Activated CD8-positive, alpha-beta memory T cell treated with anti-CD3 and anti-CD28 coated beads, Interleukin-2, amount 50 U/mL, for 1 hour (primary cell): ENCODE results near the gene ASPG.

ENCODE experiments used
- DNase-seq: peaks from one replicate; pipeline ENCODE4 v3.0.0-alpha.2; 2020; ENCODE audit errors: extremely low read depth

The ASPG gene

GRCh38 chr14:104105071-104105821 is 19.7 kb downstream of the ASPG start:
- DNase-seq, result no peak

DNA sequence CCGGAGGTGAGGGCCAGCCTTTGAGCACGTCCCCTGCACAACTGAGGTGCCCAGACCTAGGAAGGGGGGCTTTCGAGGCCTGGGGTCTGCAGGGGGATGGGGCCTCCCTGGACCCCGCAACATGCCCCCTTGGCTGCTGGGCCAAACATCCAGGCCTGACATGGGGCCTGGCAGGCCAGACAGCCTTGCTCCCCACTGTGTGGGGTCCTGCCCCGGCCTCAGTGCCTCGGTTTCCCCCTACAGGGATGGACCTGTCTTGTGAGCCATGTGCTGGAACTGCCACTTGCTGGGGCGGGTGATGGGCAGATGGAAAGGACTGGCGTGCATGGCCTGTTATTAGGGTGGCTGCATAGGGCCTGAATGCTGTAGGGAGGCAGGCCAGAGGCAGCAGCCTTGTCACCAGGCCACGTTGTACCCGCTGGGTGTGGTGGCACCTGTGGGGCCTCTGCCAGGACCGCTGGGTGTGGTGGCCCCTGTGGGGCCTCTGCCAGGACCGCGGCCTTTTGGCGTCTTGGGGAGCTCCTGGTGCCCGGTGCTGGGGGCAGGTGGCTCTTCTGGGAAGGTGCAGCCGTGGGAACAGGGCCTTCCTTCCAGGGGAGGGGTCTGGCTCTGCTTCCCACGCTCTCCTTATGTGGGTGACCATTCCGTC is 20.4 kb downstream of the ASPG start:
- DNase-seq, result no peak

DNA sequence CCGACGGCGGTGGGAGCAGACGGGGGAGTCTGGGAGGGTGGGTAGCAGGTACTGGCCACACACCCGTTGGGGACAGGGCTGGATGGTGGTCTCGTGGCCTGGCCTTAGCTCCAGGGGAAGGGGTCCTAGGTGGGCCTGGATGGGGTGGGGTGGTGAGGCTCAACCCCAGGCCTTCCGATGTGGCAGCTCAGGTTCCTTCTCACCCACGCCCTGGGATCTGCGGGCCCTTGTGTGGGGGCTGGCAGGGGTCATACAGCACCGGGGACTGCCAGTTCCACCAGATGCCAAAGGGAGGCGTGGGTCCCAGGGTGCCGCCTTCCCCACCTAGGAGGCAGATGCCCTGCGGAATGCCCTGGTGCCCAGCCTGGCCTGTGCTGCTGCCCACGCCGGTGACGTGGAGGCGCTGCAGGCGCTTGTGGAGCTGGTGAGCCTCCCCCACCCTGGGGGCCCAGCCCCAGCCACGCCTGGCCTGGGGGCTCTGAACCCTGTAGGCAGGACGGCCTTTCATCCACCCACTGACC is 21.0 kb downstream of the ASPG start:
- DNase-seq, result no peak

DNA sequence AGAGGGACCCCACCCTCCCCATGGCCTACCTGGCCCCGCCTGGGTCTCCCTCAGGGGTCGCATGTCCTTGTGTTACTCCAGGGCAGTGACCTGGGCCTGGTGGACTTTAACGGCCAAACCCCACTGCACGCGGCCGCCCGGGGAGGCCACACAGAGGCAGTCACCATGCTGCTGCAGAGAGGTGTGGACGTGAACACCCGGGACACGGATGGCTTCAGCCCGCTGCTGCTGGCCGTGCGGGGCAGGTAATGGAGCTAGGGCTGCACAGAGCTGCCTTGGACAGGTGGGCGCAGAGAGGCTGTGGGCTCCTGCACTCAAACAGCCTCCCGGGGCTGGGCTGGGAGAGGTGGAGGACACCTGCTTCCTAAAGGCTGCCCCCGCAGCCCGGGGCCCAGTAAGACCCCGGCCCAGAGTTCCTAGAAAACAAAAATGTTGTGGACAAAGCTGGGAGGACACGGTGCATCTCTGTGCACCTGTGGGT is 21.6 kb downstream of the ASPG start:
- DNase-seq, result no peak

DNA sequence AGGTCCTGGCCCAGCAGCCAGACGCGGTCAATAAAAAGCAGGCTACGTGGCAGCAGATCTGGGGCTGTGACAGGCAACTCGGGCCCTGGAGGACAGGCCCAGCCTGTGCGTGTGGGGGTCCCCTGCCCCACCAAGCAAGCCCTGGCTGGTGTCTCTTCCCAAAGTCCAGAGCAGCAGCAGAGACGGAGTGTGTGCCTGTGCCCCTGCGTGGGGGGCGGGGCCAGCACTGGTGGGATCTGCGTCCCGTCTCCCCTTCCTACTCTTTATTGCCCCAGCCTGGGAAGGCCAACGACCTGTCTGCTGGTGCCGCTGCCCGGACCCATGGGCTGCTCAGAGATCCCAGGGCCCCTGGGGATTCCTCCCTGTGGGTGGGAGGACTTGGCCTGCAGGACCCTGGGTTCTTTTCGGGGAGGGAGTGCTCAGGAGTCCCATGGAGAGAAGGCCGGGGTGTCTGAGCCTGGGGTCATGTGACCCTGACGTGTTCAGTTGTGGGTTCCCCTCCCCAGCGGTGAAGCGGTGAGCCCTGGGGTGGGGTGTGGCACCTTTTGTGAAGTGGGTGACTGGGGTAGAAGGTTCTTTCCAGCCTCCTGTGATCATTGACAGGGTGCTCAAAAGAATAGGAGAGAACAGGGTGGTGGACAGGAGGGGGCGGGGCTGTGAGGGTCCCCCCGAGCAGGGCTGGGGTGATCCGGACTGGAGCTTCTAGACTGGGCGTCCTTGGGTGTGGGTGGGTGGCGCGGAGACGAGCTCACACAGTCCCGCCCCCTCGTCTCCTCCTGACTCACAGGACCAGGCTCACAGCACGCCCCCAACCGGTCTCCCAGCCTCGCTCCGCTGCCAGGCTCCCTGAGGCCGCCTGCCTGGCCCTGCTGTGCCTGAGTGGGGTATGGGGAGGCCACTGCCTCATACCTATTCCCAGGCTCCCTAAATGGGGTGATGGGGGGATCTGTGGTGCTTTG is 22.4 kb downstream of the ASPG start:
- DNase-seq, result no peak

DNA sequence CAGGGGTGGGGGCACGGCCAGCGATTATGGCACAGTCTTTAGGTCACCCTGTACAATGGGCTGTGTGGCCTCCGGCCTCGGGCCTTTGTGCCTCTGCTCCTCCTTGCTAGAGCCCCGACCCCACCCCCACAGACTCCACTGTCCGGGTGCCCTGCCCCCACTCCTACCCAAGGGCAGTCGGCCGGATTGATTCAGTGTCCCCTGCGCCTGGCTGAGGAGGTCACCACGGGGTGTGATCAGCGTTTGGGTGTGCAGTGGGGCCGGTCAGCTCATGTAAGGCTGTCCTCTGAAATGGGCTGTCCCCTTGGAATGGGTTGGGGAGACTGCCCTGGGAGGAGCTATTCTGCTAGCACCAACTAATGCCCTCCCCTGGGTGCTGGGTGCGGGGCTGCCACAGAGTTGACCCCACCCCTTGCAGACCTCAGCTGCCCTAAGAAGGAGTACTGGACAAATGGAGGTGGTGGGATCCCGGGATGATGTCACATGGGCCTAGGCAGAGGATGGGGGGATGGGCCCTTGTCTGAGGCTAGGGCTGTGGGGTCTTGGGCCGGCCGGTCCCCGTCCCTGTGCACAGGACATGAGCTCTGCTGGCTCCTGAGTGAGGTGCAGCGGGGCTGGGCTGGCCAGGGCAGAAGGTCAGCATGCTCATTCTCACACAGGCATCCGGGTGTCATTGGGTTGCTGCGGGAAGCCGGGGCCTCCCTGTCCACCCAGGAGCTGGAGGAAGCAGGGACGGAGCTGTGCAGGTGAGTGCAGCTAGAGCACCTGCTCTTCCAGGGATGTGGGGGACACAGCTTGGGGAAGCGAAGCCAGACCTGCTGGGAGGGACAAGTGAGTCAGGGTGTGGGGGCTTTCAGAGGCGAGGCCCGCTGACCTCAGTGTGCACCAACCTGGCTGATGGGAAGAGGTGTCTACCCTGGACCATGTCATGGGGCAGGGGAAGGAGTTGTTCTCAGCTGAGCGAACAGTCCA is 23.4 kb downstream of the ASPG start:
- no peak for DNase-seq

DNA sequence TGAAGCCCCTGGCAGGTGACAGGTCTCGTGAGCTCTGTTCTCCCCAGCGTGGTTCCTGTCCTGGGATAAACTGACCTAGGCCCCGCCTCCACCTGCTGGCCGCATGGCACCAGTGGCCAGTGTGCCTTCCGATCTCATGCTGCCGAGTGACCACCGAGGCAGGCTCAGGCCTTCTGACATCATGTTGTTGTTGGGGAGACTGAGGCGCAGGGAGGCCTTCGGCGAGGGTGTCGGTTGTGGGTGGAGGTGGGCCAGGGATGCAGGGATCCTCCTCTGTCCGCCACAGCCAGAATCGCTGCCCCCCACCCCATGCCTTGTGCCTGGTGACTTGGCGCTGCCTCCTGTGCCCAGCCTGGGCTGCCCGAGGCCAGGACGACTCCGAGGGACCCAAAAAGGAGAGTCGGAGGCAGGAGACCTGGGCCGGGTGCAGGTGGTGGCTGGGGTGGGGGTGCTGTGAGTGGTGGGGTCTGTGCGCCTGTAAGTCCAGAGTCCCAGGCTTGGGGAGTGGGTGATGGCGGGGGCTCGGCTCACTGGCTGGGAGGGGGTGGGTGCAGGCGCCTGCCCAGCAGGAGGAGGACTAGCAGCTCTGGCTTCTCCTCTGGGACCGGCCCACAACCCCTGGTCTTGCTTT is 24.3 kb downstream of the ASPG start:
- no peak for DNase-seq

DNA sequence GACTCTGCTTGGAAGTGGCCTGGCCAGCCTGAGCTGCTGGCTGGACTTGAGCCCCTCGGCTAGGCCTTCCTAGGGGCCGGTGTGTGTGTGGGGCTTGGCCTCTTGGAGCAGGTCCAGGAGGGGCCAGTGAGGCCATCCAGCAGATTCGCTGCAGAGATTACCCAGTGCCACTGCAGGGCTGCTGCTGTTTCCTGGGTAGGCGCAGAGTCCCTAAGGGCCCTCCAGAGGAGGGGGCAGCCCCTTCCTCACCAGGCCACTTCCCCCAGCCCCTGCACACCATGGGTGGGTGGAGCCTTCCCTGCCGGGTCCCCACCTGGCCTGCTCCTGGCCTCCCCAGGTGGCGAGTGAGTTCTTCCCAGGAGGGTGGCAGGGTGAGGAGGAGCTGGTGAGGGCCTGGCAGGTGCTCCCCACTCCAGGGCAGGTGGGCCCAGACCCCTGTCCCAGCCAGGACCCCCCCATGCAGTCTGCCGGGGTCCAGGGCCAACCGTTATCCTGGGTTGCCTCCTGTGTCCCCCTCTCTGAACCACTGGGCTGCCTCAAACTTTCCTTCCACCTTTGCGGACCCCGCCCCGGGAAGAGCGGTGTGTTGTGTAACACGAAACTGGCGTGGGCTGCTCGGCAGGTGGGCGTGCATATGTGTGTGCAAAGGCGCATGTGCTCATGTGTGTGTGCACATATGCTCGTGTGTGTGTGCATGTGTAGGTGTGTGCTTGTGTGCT is 25.1 kb downstream of the ASPG start:
- DNase-seq, result no peak

DNA sequence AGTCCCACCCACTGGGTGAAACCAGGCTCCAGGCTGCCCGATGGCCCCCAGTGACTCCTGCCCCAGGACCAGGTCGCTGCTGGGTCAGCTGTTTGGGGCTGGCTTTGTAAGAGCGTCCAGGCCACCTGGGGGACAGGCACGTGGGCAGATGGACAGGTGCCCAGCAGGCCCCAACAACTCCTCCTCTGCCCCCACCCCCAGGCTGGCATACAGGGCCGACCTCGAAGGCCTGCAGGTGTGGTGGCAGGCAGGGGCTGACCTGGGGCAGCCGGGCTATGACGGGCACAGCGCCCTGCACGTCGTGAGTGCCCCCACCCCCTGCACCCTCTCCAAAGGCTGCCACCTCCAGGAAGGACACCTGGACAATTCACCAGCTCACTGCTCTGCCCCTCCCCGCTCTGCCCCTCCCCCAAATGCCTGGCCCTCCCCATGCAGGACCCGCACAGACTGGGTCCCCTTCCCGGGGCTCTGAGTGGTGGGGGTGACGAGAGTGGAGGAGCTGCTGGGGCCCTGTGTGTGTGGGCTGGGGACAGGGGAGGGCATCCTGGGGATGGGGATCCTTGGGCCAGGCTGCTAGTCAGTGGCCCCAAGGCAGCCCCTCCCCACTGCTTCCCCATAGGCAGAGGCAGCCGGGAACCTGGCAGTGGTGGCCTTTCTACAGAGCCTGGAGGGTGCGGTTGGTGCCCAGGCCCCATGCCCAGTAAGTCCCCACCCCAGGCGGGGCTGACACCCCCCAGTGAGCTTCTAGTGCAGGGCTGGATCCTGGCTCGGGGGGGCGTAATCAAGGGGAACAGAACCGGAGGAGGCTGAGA is 26.0 kb downstream of the ASPG start:
- no peak for DNase-seq

DNA sequence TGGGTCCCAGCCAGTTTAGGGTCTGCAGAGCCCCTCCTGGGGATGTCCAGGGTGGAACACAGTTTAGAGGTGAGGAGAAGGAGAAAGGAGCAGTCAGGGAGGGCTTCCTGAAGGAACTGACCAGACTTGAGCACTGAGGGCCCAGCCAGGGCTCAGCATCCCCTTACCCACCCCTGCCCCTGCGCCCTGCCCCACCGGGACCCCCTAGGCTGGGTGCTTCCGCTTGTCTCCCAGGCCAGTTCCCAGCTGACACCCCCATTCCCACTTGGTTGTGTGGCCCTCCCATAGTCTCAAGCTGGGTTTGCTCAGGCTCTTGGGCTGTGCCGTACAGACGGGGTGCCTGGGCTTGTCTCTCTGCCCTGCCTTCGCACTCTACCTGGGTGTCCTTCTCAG is 26.6 kb downstream of the ASPG start:
- DNase-seq, result no peak

GRCh38 chr14:104112609-104113571 is 27.4 kb downstream of the ASPG start:
- no peak for DNase-seq

- no peak for DNase-seq
These were observed 28.3 kb downstream of the ASPG start for GRCh38 chr14:104113631-104114420.

DNA sequence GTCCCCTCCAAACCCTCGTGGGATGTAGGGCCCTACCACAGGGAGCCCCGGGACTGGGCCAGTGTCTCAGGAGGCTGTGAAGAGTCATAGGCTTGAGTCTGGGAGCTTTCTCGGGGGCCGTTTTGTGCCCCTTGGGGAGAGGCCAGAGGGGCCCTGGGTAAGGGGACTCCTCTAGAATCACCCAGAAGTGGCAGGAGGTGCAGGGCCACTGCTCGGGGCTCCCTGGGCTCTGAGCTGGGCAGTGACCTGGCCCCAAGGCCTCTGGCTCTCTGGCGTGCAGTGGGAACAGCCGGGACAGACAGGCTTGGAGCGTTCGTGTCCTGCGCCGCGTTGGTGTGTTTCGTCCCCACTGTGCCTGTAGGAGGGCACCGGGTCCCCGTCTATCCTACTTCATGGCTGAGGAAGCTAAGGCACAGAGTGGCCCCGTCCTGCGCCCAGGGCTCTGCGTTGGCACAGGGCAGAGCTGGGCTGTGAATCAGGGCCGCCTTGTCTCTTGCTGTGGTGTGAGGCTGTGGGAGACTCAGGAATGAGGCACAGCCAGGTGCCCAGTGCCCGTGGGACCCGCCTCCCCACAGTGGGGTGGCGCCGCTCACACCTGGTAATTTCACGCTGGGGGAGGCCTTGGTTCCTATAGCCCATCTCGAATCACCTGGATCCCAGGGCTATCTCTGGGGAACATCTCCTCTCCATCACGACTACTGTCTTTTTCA is 29.1 kb downstream of the ASPG start:
- no peak for DNase-seq

- DNase-seq, result no peak
These were observed 29.7 kb downstream of the ASPG start for GRCh38 chr14:104115131-104115600.

GRCh38 chr14:104115691-104116287 is 30.3 kb downstream of the ASPG start:
- no peak for DNase-seq
